G401 (cell line): Measurements from ENCODE around the gene ACAD10. TPM values are rescaled to one million over a fixed set of nuclear protein-coding genes. Genes with fewer than 3 reads are reported as not detected.
"Not testable (repeated sequence)": the region's sequence is repeated elsewhere in the genome, so short reads cannot be mapped to it uniquely, and the experiment has no call there.

Experiments
- DNase-seq: peaks from one replicate; pipeline ENCODE4 v3.0.0-alpha.2; 2015; ENCODE audit warnings: low spot score
- in situ Hi-C: cut with HindIII; loops from 2 replicates; pipeline ENCODE4 v1.10.0; 2016; ENCODE audit warnings: low sequenced_read_pairs, mixed read lengths
- total RNA-seq: library from RNA; depleted of rRNA; stranded (reverse); fragments of >200 nt; shearing (Covaris generic); gene quantifications from 2 replicates; pipeline ENCODE4 v1.2.3, GENCODE V29; 2014; rRNA removed

The ACAD10 gene
- total RNA-seq = 28.0 and 39.2 TPM in 2 replicates

GRCh38 chr12:111685811-111686573 is at the start of gene ACAD10, which contains the start of gene BRAP:
ACAD10 (plus strand) TSS chr12:111686053; CDS start chr12:111692710, 6,657 bp downstream.
BRAP (minus strand) TSS chr12:111685956; CDS start chr12:111685792, 164 bp downstream.
- in situ Hi-C loops = loop anchor here (25.0 kb wide), 1 partner anchor 99 kb away; the partner anchor contains the start of gene ATXN2
- peak; percentile 90 for DNase-seq

DNA sequence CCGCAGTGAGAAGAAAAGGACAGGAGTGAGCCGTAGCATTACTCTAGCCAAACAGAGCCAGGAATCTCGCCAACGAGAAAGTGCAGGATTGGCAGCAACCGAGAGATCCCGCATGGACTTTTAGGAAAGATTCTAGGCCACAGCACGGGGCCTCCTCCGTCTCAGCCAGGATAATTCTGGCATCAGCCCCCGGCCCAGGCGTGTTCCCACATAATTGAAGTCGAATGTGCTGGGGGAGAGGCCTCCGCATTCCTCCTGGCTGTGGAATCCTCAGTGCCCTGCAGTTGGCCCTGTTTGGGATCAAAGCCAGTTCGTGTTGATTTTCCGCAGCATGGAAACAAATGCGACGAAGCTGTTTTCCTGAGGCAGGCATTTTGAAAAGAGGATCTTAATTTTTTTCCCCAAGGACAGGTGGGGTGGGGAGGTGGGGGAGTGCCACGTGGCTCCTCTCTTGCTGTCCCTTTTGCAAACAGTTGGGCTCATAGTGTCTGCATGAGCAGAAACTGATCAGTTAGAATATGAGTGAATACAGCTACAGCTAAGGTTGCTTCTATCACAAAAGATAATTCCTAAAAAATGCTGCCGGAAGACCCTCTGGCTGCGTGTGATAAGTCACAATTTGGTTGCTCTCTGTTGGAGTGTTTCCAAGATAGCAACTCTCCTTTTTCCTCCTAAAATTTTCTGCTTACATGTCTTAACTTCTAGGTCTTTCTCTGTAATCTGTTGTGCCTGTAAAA is 49.5 kb upstream of the ACAD10 start:
- peak; percentile 79 for DNase-seq
- in situ Hi-C loops = no loop called here

DNA sequence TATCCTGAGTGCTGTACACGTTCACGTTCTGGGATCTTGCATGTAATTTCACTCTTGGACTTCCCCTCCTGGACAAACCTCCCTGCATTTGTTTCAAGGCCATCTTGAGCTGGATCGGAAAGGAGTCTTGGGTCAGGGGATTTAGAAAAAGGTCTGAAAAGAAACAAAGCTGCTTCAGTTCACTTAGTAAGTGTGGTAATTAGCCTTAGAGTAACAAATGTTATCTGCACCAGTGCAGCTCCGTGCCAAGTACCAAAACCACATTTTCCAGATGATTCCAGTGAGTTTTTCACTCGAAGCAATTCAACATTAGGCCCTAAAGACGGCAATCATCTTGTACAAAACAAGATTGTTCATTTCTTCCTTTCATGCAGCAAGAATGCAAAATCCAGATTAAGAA is 47.3 kb upstream of the ACAD10 start:
- no peak for DNase-seq
- in situ Hi-C loops = no loop called here

DNA sequence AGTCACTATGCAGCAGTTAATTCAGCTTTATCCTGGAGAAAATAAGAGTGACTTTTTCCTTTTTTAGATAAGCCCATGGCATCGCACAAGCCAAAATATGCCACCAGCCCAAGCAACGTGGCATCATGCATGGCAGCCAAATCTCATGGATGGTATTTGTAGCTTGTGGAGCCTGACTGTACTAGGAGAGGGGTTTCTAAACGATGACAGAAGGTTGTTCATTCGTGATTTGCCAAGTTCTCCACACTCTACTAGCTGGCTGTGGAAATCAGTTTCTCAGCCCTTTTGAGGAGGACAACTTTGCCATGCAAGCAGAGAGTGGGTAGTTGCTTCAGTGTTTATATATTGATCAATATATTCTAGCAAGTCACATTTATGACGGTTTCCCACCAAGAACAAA is 45.3 kb upstream of the ACAD10 start:
- peak; percentile 73 for DNase-seq
- in situ Hi-C loops = no loop called here

- in situ Hi-C loops = no loop called here
- no peak for DNase-seq
Measured at GRCh38 chr12:111642681-111643426, 43.0 kb upstream of the ACAD10 start.

- in situ Hi-C loops = no loop called here
- no peak for DNase-seq
Measured at GRCh38 chr12:111643427-111643826, 42.4 kb upstream of the ACAD10 start.

- in situ Hi-C loops = no loop called here
Measured at GRCh38 chr12:111645433-111645832, 40.4 kb upstream of the ACAD10 start.

DNA sequence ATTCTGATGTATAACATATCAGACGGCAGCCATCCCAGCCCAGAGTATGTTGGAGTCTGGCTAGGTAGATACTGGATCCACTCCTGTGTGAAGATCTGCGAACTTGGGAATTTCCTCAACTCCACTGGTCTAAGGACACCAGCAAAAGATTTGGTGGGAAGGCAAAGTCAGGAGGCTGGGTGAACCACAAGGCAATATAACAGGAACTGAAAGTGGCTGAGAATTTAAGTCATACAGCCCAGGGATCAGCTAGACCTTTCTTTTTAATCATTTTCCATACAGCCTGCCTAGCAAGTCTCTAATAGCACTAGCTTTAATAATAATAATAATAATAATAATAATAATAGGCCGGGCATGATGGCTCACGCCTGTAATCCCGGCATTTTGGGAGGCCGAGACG is 34.9 kb upstream of the ACAD10 start:
- in situ Hi-C loops = no loop called here
- DNase-seq = no peak

More at GRCh38 chr12:111645433-111645832, 40.4 kb upstream of the ACAD10 start:
- no peak for DNase-seq

GRCh38 chr12:111652530-111652929 is 33.3 kb upstream of the ACAD10 start:
- in situ Hi-C loops, DNase-seq: not testable (repeated sequence)

- no peak for DNase-seq
- in situ Hi-C loops = no loop called here
Measured at GRCh38 chr12:111653596-111653995, 32.3 kb upstream of the ACAD10 start.

- no peak for DNase-seq
- in situ Hi-C loops = no loop called here
Measured at GRCh38 chr12:111655356-111655755, 30.5 kb upstream of the ACAD10 start.

DNA sequence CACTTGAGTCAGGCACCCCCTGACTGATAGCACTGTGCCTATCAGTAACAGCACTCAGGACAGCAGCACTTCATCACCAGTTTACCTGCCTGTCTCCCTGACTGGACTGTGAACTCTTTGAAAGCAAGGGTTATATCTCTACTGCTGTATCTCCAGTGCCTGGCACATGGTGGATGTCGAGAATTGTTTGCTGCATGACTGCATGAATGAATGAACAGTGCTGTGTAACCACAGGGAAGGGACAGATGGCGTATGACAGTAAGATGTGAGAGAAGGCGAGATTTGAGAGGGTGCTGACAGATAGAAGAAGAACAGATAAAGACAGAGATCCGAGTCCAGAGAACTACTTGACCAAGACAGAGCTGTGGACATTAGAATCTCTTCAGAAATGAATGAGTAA is 29.8 kb upstream of the ACAD10 start:
- peak; percentile 88 for DNase-seq
- in situ Hi-C loops = no loop called here

DNA sequence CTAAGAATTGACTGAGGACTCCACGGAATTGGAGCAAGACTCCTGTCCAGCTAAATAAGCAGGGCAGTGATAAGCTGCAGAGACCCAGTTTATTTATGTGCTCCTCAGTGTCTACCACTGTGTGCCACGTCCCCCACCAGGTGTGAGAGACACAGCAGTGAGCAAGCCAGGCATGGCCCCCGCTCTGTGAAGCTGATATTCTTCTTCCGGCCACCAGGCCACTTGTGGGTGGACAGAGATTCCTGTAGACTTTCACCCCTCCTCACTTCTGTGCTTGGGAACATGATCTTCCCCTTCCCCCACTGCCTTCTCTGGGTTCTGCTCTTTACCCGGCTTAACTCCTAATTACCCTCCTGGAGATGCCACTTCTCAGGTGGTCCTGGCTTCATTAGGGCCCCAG is 21.4 kb upstream of the ACAD10 start:
- in situ Hi-C loops = no loop called here
- DNase-seq = no peak

- DNase-seq = peak; percentile 26
- in situ Hi-C loops = no loop called here
Measured at GRCh38 chr12:111664961-111665865, 20.6 kb upstream of the ACAD10 start.

DNA sequence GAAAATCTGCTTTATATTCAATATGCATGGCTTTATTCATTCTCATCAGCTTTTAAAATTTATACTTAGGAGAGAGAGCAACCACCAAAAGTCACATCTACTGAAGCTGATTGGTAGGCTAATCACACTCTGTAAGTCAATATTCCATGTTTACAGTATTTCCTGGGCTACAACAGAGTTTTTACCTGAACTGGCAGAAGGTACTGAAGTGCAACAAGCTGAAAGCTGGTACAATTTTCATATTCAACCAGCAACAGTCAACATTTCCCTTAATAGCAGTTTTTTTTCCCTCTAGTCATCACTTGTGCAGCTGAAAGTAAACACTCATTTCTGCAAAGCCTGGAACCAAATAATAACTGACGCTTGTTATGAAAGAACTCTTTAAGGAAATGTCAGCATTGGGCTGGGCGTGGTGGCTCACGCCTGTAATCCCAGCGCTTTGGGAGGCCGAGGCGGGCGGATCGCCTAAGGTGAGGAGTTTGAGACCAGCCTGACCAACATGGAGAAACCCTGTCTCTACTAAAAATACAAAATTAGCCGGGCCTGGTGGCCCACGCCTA is 13.0 kb upstream of the ACAD10 start:
- in situ Hi-C loops = no loop called here
- DNase-seq = no peak

- DNase-seq = no peak
- in situ Hi-C loops = no loop called here
Measured at GRCh38 chr12:111673503-111673902, 12.3 kb upstream of the ACAD10 start.

GRCh38 chr12:111677186-111677585 is 8.7 kb upstream of the ACAD10 start:
- no peak for DNase-seq
- in situ Hi-C loops = loop anchor here (25.0 kb wide), 1 partner anchor 90 kb away; the partner anchor contains the start of gene ATXN2

GRCh38 chr12:111684485-111685198 is 1.2 kb upstream of the ACAD10 start:
- not testable (repeated sequence) for DNase-seq
- in situ Hi-C loops = loop anchor here (25.0 kb wide), 1 partner anchor 97 kb away; the partner anchor contains the start of gene ATXN2
